ENCODE measurements around the gene BHLHA15. TPM values are rescaled to one million over a fixed set of nuclear protein-coding genes. Genes with fewer than 3 reads are reported as not detected.
A peak's percentile ranks its signal among the peaks of the same experiment; 100 is the strongest.

The BHLHA15 gene
- total and polyA plus RNA-seq, 2 experiments from 2014 or later, result 0.39 to 2.3 TPM

DNA sequence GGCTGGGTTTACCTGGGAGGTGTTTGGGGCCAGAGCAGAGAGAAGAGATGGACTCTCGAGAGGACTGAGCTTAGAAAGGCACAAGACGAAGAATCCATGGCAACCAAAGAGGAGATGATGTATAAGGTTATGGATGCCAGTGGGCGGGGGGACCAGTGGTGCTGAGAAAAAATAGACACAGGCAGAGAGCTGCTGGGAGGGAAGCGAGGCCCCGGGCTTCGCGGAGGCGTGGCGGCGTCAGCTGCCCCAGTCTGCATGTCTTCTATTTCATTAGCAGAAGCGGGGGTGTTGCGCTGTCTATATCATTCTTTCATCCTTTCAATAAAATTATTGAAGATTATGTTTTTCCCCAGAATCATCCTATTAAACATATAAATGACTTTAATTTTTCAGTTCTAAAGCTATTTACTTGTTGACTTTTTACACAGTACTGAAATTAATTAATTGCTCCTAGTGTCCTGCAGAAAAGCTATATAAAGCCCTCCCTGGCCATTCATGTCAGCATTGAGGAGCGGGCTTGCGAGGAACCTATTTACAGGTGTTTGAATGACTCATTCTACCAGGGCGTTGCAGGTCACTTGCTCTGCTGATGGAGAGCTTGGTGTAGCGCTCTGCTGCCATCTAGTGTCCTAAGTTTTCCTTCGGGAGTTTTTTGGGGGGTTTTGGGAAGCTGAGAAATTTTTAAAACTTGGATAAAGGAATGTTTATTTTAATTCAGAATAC lies 42.9 kb upstream of the BHLHA15 start:
- Histone ChIP-seq H3K27me3 (no peaks in the 10 kb centered on the region), H3K9me3 (ENCODE audit: low read depth) (no peaks in the 10 kb centered on the region), H3K4me2 (no peak overlapping the region), H3K9me2 (replicated peaks; ENCODE audit: insufficient read depth) (no peaks in the 10 kb centered on the region), H4K20me1 (ENCODE audit: insufficient read depth, poor library complexity, severe bottlenecking) (no peaks in the 10 kb centered on the region), H2AFZ (no peak overlapping the region), H3K4me1 (ENCODE audit: insufficient read depth) (peaks cover 7% of the 10 kb centered on the region), H3K36me3 (replicated peaks; ENCODE audit: insufficient read depth, low read depth) (no peaks in the 10 kb centered on the region), H3K79me2 (no peaks in the 10 kb centered on the region), H3K27ac (no peak overlapping the region), H3K4me3 (no peak overlapping the region)
- 61% methylated on average over 17 of the region's 17 CpGs for WGBS (ENCODE audit: low lambda C conversion rate, missing lambda C conversion rate)
- peak; percentile 88 for DNase-seq (ENCODE audit: low spot score)
- TF ChIP-seq, protein P1, sequence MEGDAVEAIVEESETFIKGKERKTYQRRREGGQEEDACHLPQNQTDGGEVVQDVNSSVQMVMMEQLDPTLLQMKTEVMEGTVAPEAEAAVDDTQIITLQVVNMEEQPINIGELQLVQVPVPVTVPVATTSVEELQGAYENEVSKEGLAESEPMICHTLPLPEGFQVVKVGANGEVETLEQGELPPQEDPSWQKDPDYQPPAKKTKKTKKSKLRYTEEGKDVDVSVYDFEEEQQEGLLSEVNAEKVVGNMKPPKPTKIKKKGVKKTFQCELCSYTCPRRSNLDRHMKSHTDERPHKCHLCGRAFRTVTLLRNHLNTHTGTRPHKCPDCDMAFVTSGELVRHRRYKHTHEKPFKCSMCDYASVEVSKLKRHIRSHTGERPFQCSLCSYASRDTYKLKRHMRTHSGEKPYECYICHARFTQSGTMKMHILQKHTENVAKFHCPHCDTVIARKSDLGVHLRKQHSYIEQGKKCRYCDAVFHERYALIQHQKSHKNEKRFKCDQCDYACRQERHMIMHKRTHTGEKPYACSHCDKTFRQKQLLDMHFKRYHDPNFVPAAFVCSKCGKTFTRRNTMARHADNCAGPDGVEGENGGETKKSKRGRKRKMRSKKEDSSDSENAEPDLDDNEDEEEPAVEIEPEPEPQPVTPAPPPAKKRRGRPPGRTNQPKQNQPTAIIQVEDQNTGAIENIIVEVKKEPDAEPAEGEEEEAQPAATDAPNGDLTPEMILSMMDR (IDR thresholded peaks at IDR 0.05; ENCODE audit: poor library complexity), result peak; percentile 89
- TF ChIP-seq EZH2 (IDR thresholded peaks at IDR 0.05; ENCODE audit: borderline replicate concordance), result no peak
- no peak for TF ChIP-seq EZH2phosphoT487 (IDR thresholded peaks at IDR 0.05; ENCODE audit: low read depth, severe bottlenecking, unreplicated experiment)

DNA sequence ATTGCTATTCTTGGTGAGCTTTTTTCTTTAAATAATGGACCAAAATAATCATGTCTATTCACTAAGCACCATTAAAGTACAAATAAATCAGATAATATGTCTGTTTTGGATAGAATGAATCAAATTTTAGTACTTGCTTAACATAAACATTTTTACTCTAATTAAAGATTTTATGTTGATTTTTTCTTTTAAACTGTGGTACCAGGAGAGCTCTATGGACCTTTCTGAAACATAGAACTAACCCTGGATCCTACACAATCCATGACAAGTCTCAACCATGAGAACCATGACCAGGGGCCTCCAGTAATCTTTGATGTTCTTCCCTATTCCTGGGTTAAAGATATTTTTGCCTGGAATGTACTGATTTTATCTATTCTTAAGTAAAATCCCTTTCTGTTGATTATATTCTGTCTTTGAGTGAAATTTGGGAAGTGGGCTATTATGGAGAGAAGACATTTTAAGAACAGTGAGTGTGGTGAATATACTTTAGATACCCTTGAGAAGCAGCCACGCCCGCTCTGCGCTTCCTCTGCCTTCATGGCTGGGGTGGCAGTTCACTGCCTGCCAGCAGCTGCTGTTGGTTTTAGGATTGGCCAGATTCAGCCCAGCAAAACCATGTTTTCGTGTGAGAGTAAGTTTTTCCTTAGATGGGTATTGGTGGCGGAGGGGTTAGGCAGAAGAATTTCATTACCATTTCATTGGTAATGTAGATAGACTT lies 42.2 kb upstream of the BHLHA15 start:
- Histone ChIP-seq H3K9me3 (ENCODE audit: low read depth) (no peaks in the 10 kb centered on the region), H3K79me2 (no peaks in the 10 kb centered on the region), H4K20me1 (ENCODE audit: insufficient read depth, poor library complexity, severe bottlenecking) (no peaks in the 10 kb centered on the region), H3K27ac (no peak overlapping the region), H3K27me3 (no peaks in the 10 kb centered on the region), H2AFZ (no peak overlapping the region), H3K4me1 (ENCODE audit: insufficient read depth) (peaks cover 7% of the 10 kb centered on the region), H3K4me2 (no peak overlapping the region), H3K4me3 (no peak overlapping the region), H3K9me2 (replicated peaks; ENCODE audit: insufficient read depth) (no peaks in the 10 kb centered on the region), H3K36me3 (replicated peaks; ENCODE audit: insufficient read depth, low read depth) (no peaks in the 10 kb centered on the region)
- TF ChIP-seq EZH2 (IDR thresholded peaks at IDR 0.05; ENCODE audit: borderline replicate concordance) (no peak), EZH2phosphoT487 (IDR thresholded peaks at IDR 0.05; ENCODE audit: low read depth, severe bottlenecking, unreplicated experiment) (no peak)
- TF ChIP-seq, protein P1 (IDR thresholded peaks at IDR 0.05; ENCODE audit: poor library complexity), result no peak
- DNase-seq (ENCODE audit: low spot score), result no peak
- 95% methylated on average over 5 of the region's 5 CpGs for WGBS (ENCODE audit: low lambda C conversion rate, missing lambda C conversion rate)

DNA sequence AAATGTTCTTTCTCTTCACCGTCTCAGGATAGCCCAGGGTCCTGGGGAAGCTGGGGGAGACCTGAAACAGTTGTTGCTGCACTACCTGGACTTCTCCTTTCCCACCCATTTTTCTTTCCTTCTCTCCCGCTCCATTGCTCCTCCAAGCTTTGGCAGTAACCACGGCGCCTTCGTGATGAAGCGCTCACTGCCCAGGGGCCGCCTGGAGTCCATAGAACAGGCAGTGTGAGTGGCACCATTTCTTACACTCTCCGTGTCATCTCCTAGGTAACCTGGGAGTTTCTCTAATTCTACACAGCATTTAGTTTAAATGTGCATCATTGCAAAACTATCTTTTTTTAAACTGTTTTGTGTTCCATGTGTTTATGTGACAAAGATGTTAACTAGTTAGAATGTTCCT lies 40.3 kb upstream of the BHLHA15 start:
- TF ChIP-seq, protein P1 (IDR thresholded peaks at IDR 0.05; ENCODE audit: poor library complexity), result no peak
- no peak for TF ChIP-seq EZH2phosphoT487 (IDR thresholded peaks at IDR 0.05; ENCODE audit: low read depth, severe bottlenecking, unreplicated experiment)
- no peak for TF ChIP-seq EZH2 (IDR thresholded peaks at IDR 0.05; ENCODE audit: borderline replicate concordance)
- 91% methylated on average over 8 of the region's 8 CpGs for WGBS (ENCODE audit: low lambda C conversion rate, missing lambda C conversion rate)
- Histone ChIP-seq H2AFZ (no peak overlapping the region), H3K27me3 (no peaks in the 10 kb centered on the region), H4K20me1 (ENCODE audit: insufficient read depth, poor library complexity, severe bottlenecking) (no peaks in the 10 kb centered on the region), H3K36me3 (replicated peaks; ENCODE audit: insufficient read depth, low read depth) (no peaks in the 10 kb centered on the region), H3K9me2 (replicated peaks; ENCODE audit: insufficient read depth) (no peaks in the 10 kb centered on the region), H3K4me3 (no peak overlapping the region), H3K4me2 (no peak overlapping the region), H3K27ac (no peak overlapping the region), H3K79me2 (no peaks in the 10 kb centered on the region), H3K9me3 (ENCODE audit: low read depth) (no peaks in the 10 kb centered on the region), H3K4me1 (ENCODE audit: insufficient read depth) (peaks cover 15% of the 10 kb centered on the region)
- no peak for DNase-seq (ENCODE audit: low spot score)

All from hepatocyte (in vitro differentiated cells).